Measurements from ENCODE around the gene JARID2. TPM values are rescaled to one million over a fixed set of nuclear protein-coding genes. Genes with fewer than 3 reads are reported as not detected.

The JARID2 gene
- total RNA-seq, 1 donor from 2014 or later, result 43.9 TPM

- TF ChIP-seq, protein P1, sequence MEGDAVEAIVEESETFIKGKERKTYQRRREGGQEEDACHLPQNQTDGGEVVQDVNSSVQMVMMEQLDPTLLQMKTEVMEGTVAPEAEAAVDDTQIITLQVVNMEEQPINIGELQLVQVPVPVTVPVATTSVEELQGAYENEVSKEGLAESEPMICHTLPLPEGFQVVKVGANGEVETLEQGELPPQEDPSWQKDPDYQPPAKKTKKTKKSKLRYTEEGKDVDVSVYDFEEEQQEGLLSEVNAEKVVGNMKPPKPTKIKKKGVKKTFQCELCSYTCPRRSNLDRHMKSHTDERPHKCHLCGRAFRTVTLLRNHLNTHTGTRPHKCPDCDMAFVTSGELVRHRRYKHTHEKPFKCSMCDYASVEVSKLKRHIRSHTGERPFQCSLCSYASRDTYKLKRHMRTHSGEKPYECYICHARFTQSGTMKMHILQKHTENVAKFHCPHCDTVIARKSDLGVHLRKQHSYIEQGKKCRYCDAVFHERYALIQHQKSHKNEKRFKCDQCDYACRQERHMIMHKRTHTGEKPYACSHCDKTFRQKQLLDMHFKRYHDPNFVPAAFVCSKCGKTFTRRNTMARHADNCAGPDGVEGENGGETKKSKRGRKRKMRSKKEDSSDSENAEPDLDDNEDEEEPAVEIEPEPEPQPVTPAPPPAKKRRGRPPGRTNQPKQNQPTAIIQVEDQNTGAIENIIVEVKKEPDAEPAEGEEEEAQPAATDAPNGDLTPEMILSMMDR (conservative IDR thresholded peaks at IDR 0.05), result no peak
- no peak overlapping the region for H3K4me3 Mint-ChIP-seq
- no peak overlapping the region for H3K27ac Mint-ChIP-seq
- peaks cover 28% of the 10 kb centered on the region for H3K36me3 Mint-ChIP-seq
- peaks cover 41% of the 10 kb centered on the region for H3K4me1 Mint-ChIP-seq (ENCODE audit: unreplicated experiment)
- peaks cover 12% of the 10 kb centered on the region for H3K9me3 Mint-ChIP-seq
- no peaks in the 10 kb centered on the region for H3K27me3 Mint-ChIP-seq
- no peak for DNase-seq (ENCODE audit: extremely low spot score, unreplicated experiment)
These were observed 177.6 kb downstream of the JARID2 start for GRCh38 chr6:15423286-15423993.

DNA sequence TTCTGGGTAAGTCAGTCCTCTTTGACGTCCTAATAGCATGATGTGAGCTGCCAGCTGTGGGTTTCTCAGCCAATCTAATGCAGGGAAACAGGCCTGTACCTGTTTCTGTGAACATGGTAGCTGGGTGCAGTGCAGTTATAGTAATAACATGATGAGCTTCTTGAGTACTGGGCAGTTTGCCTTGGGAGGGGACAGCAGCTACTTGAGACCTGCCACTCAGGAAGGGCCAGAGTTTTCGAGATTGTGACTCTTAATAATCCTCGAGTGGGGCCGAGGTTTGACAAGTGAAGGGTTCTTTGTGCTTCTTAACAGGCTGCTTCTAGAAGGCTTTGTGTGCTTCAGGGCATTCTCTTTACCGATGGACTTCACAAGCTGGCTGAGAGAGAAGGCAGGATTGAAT, 180.1 kb downstream of the JARID2 start:
- Mint-ChIP-seq H3K27ac (peak overlapping the region; percentile 17), H3K27me3 (no peaks in the 10 kb centered on the region), H3K9me3 (no peaks in the 10 kb centered on the region), H3K4me3 (no peak overlapping the region), H3K36me3 (peaks cover 11% of the 10 kb centered on the region), H3K4me1 (ENCODE audit: unreplicated experiment) (peaks cover 55% of the 10 kb centered on the region)
- no peak for DNase-seq (ENCODE audit: extremely low spot score, unreplicated experiment)
- TF ChIP-seq, protein P1 (conservative IDR thresholded peaks at IDR 0.05), result no peak

DNA sequence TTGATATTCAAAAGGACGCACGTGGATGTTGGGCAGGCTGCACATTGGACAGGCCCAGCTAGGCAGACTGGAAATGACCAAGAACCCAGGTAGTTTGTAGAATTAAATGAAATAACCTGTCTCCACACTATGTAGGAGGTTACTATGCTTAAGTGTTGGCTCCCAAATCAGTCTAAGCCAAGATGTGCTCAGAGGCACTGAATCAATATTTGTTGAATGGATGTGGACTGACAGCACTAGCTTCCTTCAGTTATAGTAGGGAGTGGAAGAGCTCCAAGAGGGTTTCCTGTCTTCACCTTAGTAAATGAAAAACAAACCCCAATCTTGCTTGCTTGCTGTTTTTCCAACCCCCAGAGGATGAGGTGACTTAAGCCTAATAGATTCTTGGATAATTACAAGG, 180.5 kb downstream of the JARID2 start:
- Mint-ChIP-seq H3K27me3 (no peaks in the 10 kb centered on the region), H3K4me1 (ENCODE audit: unreplicated experiment) (peaks cover 56% of the 10 kb centered on the region), H3K36me3 (peaks cover 9% of the 10 kb centered on the region), H3K27ac (peak overlapping the region; percentile 17), H3K4me3 (no peak overlapping the region), H3K9me3 (no peaks in the 10 kb centered on the region)
- TF ChIP-seq, protein P1 (conservative IDR thresholded peaks at IDR 0.05), result no peak
- DNase-seq (ENCODE audit: extremely low spot score, unreplicated experiment), result no peak

- Mint-ChIP-seq H3K4me1 (ENCODE audit: unreplicated experiment) (peaks cover 53% of the 10 kb centered on the region), H3K36me3 (peaks cover 9% of the 10 kb centered on the region), H3K27ac (no peak overlapping the region), H3K4me3 (no peak overlapping the region), H3K27me3 (no peaks in the 10 kb centered on the region), H3K9me3 (no peaks in the 10 kb centered on the region)
- no peak for DNase-seq (ENCODE audit: extremely low spot score, unreplicated experiment)
- TF ChIP-seq, protein P1 (conservative IDR thresholded peaks at IDR 0.05), result no peak
These were observed 181.0 kb downstream of the JARID2 start for GRCh38 chr6:15426901-15427300.

- peaks cover 49% of the 10 kb centered on the region for H3K4me1 Mint-ChIP-seq (ENCODE audit: unreplicated experiment)
- H3K9me3 Mint-ChIP-seq, result no peaks in the 10 kb centered on the region
- peaks cover 9% of the 10 kb centered on the region for H3K36me3 Mint-ChIP-seq
These were observed 181.6 kb downstream of the JARID2 start for GRCh38 chr6:15427331-15428070.

More at GRCh38 chr6:15427331-15428070, 181.6 kb downstream of the JARID2 start:
- Mint-ChIP-seq H3K27me3 (no peaks in the 10 kb centered on the region), H3K4me3 (peak overlapping the region; percentile 48), H3K27ac (peak overlapping the region; percentile 6)
- TF ChIP-seq, protein P1 (conservative IDR thresholded peaks at IDR 0.05), result no peak
- DNase-seq (ENCODE audit: extremely low spot score, unreplicated experiment), result no peak
